Transverse colon (tissue), 4 donors: ENCODE measurements around the gene DKC1. TPM values are rescaled to one million over a fixed set of nuclear protein-coding genes. Genes with fewer than 3 reads are reported as not detected.

Experiments used
- DNase-seq: peaks from one replicate; pipeline ENCODE4 v3.0.0-alpha.2; 2019
- H3K27ac ChIP-seq, 4 donors: fragments of 200-600 bp; sonication (generic); 2 replicates each; pipeline ENCODE4 v1.5.1; 2016 to 2018; ENCODE audit warnings: inconsistent platforms in 4 of 4
- H3K27me3 ChIP-seq: fragments of 200-600 bp; sonication (generic); 2 replicates; pipeline ENCODE4 v1.5.1; 2017; ENCODE audit warnings: inconsistent platforms
- H3K36me3 ChIP-seq, 4 donors: fragments of 200-600 bp; sonication (generic); 2 replicates each; pipeline ENCODE4 v1.5.1; 2017 to 2019; ENCODE audit warnings: inconsistent platforms in 4 of 4
- H3K4me1 ChIP-seq, 4 donors: fragments of 200-600 bp; sonication (generic); 2 replicates each; pipeline ENCODE4 v1.5.1; 2017 to 2020; ENCODE audit warnings: inconsistent platforms in 4 of 4
- H3K4me3 ChIP-seq, 4 donors: fragments of 200-600 bp; sonication (generic); 1 replicate in 1 of 4; 2 replicates in 3 of 4; pipeline versions ENCODE4 v1.5.1 to v1.6.1; 2017 to 2019; ENCODE audit warnings: inconsistent platforms in 4 of 4
- H3K9me3 ChIP-seq, 2 donors: fragments of 200-600 bp; sonication (generic); 2 replicates each; pipeline ENCODE4 v1.5.1; 2017 to 2019; ENCODE audit warnings: inconsistent platforms in 2 of 2
- EP300 ChIP-seq: sonication (generic); formaldehyde crosslinking; IDR thresholded peaks from one replicate; pipeline ENCODE4 v1.6.1; 2017; ENCODE audit warnings: antibody characterized with exemption, low read depth
- POLR2A ChIP-seq: fragments of 450-650 bp; IDR thresholded peaks from one replicate; pipeline ENCODE4 v1.6.1; 2016; ENCODE audit warnings: antibody characterized with exemption, mild to moderate bottlenecking, moderate library complexity
- POLR2AphosphoS5 ChIP-seq, 3 donors: sonication (generic); formaldehyde crosslinking; IDR thresholded peaks; one replicate each; pipeline ENCODE4 v1.6.1; 2016; ENCODE audit warnings: antibody characterized with exemption in 3 of 3
- WGBS, 2 donors: methylation state at CpG; one replicate each; pipeline ENCODE4 v1.1.5; 2018; ENCODE audit warnings: low coverage in 1 of 2; 5-methylcytosine and 5-hydroxymethylcytosine counted together
- in situ Hi-C, 4 donors: fragments of 200-750 bp; cut with MboI; loops; one replicate each; pipeline versions ENCODE4 v1.15.0 to v1.15.1; 2017; ENCODE audit warnings: low sequenced_read_pairs in 3 of 4, low pct_ligation_motif_present in 1 of 4, low pct_unique_long_range_greater_than_20kb in 1 of 4
- intact Hi-C: fragments of 100-400 bp; cut with DNase I; formaldehyde crosslinking; loops from one replicate; pipeline ENCODE4 v1.15.1; 2023; ENCODE audit warnings: low total_unique reads
- total RNA-seq, 4 donors: library from RNA; depleted of rRNA; stranded (reverse); fragments of >200 nt; gene quantifications; one replicate each; pipeline ENCODE4 v1.1.0, GENCODE V29; 2016
- TF ChIP-seq, protein P1 (sequence below), 5 experiments: fragments of 200-600 bp in 3 of 5; fragments of 450-650 bp in 2 of 5; sonication (generic) in 3 of 5; IDR thresholded peaks; 1 replicate in 2 of 5; 2 replicates in 3 of 5; pipeline ENCODE4 v1.5.1; 2016 to 2017; ENCODE audit warnings: antibody characterized with exemption in 5 of 5, inconsistent platforms in 3 of 5, mild to moderate bottlenecking in 2 of 5, moderate library complexity in 1 of 5

DKC1 gene
- total RNA-seq, 4 donors from 2014 or later: 12.7 to 134 (median 24.9) TPM

DNA sequence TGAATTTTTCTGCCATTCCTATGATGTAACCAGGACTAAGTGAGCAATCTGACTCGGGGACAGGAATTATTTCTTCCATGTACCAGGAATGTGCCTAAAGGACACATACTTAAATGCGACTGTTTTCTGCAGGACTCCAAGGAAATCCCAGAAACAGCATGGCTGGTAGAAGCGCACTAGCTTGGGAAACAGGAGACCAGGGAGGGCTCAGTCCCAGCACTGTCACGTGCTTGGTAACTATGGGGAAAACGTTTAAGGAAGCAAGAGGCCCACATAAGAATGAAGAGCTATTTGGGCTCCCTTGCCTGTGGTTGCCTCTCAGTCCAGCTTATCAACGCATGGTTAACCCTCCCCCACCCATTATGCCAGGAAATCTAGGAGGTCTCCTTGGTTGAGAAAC, 23.1 kb downstream of the DKC1 start:
- WGBS, 2 donors: 72% methylated on average over 6 of the region's 6 CpGs; no CpG with 5 or more reads in 1 of the 2 donors

DNA sequence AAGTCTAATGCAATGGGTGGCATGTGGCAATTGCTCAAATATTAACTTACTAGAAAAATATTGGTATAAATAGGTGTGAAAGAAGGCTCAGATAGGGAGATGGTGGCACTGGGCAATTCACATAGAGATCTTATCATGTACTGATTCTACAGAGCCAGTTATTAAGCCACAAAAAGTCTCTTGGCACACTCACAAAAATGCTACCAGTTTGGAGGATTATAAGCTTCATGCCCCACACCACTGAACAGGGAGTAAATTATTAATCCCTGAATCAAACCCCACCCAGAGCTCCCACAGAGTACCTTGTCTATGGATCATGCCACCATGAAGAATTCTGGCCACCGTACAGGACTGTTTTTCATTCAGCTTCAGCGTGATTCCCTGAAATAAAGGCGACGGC, 28.8 kb downstream of the DKC1 start:
- TF ChIP-seq EP300: no peak
- TF ChIP-seq, protein P1, sequence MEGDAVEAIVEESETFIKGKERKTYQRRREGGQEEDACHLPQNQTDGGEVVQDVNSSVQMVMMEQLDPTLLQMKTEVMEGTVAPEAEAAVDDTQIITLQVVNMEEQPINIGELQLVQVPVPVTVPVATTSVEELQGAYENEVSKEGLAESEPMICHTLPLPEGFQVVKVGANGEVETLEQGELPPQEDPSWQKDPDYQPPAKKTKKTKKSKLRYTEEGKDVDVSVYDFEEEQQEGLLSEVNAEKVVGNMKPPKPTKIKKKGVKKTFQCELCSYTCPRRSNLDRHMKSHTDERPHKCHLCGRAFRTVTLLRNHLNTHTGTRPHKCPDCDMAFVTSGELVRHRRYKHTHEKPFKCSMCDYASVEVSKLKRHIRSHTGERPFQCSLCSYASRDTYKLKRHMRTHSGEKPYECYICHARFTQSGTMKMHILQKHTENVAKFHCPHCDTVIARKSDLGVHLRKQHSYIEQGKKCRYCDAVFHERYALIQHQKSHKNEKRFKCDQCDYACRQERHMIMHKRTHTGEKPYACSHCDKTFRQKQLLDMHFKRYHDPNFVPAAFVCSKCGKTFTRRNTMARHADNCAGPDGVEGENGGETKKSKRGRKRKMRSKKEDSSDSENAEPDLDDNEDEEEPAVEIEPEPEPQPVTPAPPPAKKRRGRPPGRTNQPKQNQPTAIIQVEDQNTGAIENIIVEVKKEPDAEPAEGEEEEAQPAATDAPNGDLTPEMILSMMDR (IDR thresholded peaks at IDR 0.05): no peak
- TF ChIP-seq POLR2A: no peak
- TF ChIP-seq POLR2AphosphoS5 (IDR thresholded peaks at IDR 0.05): no peak
- Histone ChIP-seq H3K27me3 (no peaks in the 10 kb centered on the region), H3K27ac (no peak overlapping the region), H3K9me3 (no peaks in the 10 kb centered on the region), H3K36me3 (no peaks in the 10 kb centered on the region), H3K4me1 (no peaks in the 10 kb centered on the region), H3K4me3 (no peak overlapping the region)
- intact Hi-C loops (no loop called here), in situ Hi-C loops (no loop called here)
- DNase-seq: no peak
- 94% methylated on average over 4 of the region's 4 CpGs; no CpG with 5 or more reads in 1 of the 2 donors for WGBS, 2 donors

More for the DNA sequence above, 23.1 kb downstream of the DKC1 start:
- intact Hi-C loops: no loop called here
- H3K27ac ChIP-seq: no peak overlapping the region
- no peak for DNase-seq
- H3K4me1 ChIP-seq: no peaks in the 10 kb centered on the region
- H3K4me3 ChIP-seq: no peak overlapping the region
- in situ Hi-C loops: no loop called here
- H3K27me3 ChIP-seq: no peaks in the 10 kb centered on the region
- TF ChIP-seq POLR2AphosphoS5 (IDR thresholded peaks at IDR 0.05) (no peak), POLR2A (no peak), EP300 (no peak)
- TF ChIP-seq, protein P1 (IDR thresholded peaks at IDR 0.05): no peak
- no peaks in the 10 kb centered on the region for H3K36me3 ChIP-seq
- no peaks in the 10 kb centered on the region for H3K9me3 ChIP-seq

DNA sequence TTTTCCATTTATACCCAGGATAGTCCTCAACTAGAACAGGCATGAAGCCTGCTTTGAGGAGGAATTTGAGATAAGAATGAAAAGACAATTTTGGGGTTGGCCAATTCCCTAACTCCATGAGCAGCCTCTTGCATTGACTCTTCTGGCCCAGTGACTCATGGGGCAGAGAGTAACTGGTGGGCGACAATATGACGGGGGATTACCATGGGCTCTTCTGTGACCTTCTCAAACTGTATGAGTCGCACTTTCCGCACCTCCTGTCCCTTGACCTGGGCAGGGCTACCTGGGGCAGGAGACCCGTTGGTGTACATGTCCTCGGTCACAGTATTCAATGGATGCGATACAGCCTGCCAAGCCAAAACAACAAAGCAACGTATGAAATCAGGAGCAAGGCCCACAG, 29.3 kb downstream of the DKC1 start:
- TF ChIP-seq POLR2A: no peak
- TF ChIP-seq, protein P1 (IDR thresholded peaks at IDR 0.05): no peak
- in situ Hi-C loops: no loop called here
- no peaks in the 10 kb centered on the region for H3K27me3 ChIP-seq
- no peaks in the 10 kb centered on the region for H3K4me1 ChIP-seq
- H3K4me3 ChIP-seq: no peak overlapping the region
- no peak for DNase-seq
- 89% methylated on average over 8 of the region's 8 CpGs; no CpG with 5 or more reads in 1 of the 2 donors for WGBS, 2 donors
- intact Hi-C loops: no loop called here
- no peaks in the 10 kb centered on the region for H3K9me3 ChIP-seq
- no peak overlapping the region for H3K27ac ChIP-seq
- no peaks in the 10 kb centered on the region for H3K36me3 ChIP-seq

DNA sequence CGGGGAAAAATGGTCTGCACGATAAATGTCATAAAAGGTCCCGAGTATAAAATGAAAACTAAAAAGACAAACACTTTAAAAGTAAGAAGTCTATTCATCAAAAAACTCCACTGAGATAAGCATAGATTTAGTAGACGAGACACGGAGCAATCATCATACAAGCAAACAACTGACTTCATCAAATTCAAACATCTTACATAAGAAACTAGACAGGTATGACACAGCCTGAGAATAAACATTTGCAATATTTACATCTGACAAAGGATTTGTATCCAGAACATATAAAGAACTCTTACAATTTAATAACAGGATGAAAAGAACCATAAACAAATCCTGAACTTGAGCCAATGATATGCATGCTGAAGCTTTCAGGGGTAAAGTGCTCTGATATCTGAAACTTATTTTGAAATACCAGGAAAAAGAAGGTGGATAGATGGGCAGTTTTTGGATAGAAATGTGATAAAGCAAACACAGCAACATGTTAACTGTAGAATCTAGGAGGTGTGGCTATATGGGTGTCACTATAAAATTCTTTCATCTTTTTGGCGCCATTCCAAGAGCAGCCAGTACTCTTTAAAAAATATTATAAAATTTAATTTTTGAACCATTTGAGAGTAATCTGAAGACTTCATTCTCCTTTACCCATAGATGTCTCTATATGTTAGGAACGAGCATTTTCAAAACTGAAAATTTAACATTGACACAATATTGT, 30.6 kb downstream of the DKC1 start:
- TF ChIP-seq, protein P1 (IDR thresholded peaks at IDR 0.05): no peak
- no peak for TF ChIP-seq POLR2AphosphoS5 (IDR thresholded peaks at IDR 0.05)
- no peak for TF ChIP-seq EP300
- TF ChIP-seq POLR2A: no peak
- H3K9me3 ChIP-seq: no peaks in the 10 kb centered on the region
- 63 to 73% methylated on average over 3 to 7 of the region's 7 CpGs for WGBS, 2 donors
- DNase-seq: no peak
- no peak overlapping the region for H3K27ac ChIP-seq
- intact Hi-C loops: no loop called here
- in situ Hi-C loops: no loop called here
- H3K4me1 ChIP-seq: no peaks in the 10 kb centered on the region
- H3K27me3 ChIP-seq: no peaks in the 10 kb centered on the region
- H3K4me3 ChIP-seq: no peak overlapping the region
- H3K36me3 ChIP-seq: no peaks in the 10 kb centered on the region
